ENCODE data around the gene ARSG.

- no peak for TF ChIP-seq CTCF (conservative IDR thresholded peaks at IDR 0.05)
- no peak for TF ChIP-seq ZFX (IDR thresholded peaks at IDR 0.05)
Measured at GRCh38 chr17:68290268-68290954, 884 bp upstream of the ARSG start.

All from C4-2B (cell line).